ENCODE results near the gene ZNF605. TPM values are rescaled to one million over a fixed set of nuclear protein-coding genes. Genes with fewer than 3 reads are reported as not detected.
A peak's percentile ranks its signal among the peaks of the same experiment; 100 is the strongest.

Gene ZNF605
- total and polyA plus RNA-seq, 9 of the 15 experiments (the other 6 are each of a cell fraction or from before 2014, with no cell fraction given) = 0.45 to 1.1 (median 0.68) TPM

DNA sequence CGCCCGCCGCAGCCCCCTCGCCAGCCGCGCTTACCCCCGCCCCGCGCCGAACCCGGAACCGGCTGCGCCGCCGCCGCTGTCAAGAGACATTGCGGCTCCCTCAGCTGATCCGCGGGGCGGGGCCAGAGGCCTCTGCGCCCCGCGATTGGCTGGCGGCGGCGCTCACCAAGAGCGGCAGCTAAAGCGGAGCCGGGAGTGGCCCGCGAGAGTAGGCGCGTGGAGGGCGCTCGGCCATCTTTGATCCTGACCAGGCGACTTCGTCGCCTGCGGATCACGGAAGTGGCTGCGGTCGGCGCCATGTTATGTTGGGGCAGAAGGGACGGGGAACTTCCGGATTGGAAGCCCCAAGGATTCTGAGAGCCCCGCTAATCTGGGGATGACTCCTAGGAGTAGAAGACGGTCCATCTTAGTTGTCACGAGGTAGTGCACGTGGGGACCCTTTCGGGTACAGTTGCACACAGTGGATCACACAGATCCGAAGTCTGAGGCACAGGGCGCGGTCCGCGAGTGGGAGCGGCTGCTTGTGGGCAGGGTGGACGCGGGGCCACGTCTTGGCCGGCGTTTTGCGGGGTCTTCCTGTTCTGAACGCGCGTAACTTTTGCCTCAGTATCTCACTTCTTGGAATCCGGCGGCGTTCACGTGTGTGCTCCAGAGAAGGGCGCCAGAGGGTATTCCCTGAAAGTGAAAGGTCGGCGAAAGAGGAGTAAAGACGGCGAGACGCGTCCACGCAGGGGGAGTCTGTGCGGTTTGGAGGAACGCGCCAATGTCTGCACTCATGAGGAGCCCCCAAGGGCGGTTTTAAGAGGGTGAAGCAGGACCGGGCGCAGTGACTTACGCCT, 68.4 kb downstream of the ZNF605 start, which contains the start of gene CHFR (continued):
- TF ChIP-seq TOE1 (IDR thresholded peaks at IDR 0.05; ENCODE audit: borderline replicate concordance) (peak; percentile 71), TOE1 (CRISPR knock-in tag; IDR thresholded peaks at IDR 0.05; ENCODE audit: borderline replicate concordance, low read depth) (no peak; the same call in 1 of the 2 replicates), NFATC3 (IDR thresholded peaks at IDR 0.05) (no peak), CHD2 (IDR thresholded peaks at IDR 0.05; ENCODE audit: low read depth, low read length) (peak; percentile 92), POLR2A (conservative IDR thresholded peaks at IDR 0.05) (0 out of 2 replicates have a peak, but pooled peaks have one; percentile 45), ZC3H8 (IDR thresholded peaks at IDR 0.05) (no peak), FOXP1 (CRISPR knock-in tag; IDR thresholded peaks at IDR 0.05) (no peak), ELF1 (tag; IDR thresholded peaks at IDR 0.05) (peak; percentile 99), THAP7 (CRISPR knock-in tag; IDR thresholded peaks at IDR 0.05) (no peak), ZNF707 (CRISPR knock-in tag; conservative IDR thresholded peaks at IDR 0.05) (no peak), LCOR (CRISPR knock-in tag; IDR thresholded peaks at IDR 0.05) (peak; percentile 82), KAT7 (CRISPR knock-in tag; IDR thresholded peaks at IDR 0.05; ENCODE audit: borderline replicate concordance) (no peak), IFI16 (CRISPR knock-in tag; IDR thresholded peaks at IDR 0.05) (no peak), HLTF (IDR thresholded peaks at IDR 0.05) (peak; percentile 41; the same call in 1 of the 2 replicates), SETDB1 (IDR thresholded peaks at IDR 0.05; ENCODE audit: low read length) (no peak), MAFK (IDR thresholded peaks at IDR 0.05; ENCODE audit: low read length) (no peak), TCF7 (IDR thresholded peaks at IDR 0.05; ENCODE audit: borderline replicate concordance) (no peak), BDP1 (IDR thresholded peaks at IDR 0.05; ENCODE audit: insufficient read depth, insufficient read length) (no peak), NCOA1 (IDR thresholded peaks at IDR 0.05; ENCODE audit: low read depth) (no peak), TRIM24 (IDR thresholded peaks at IDR 0.05) (peak; percentile 26 to 57; a peak in 2 of 4 replicates), ATF6 (CRISPR knock-in tag; IDR thresholded peaks at IDR 0.05) (no peak), SRF (CRISPR knock-in tag; IDR thresholded peaks at IDR 0.05) (peak in 1 of 2 experiments; percentile 74; a peak in 1 of 4 replicates)
- TF ChIP-seq, protein P1, sequence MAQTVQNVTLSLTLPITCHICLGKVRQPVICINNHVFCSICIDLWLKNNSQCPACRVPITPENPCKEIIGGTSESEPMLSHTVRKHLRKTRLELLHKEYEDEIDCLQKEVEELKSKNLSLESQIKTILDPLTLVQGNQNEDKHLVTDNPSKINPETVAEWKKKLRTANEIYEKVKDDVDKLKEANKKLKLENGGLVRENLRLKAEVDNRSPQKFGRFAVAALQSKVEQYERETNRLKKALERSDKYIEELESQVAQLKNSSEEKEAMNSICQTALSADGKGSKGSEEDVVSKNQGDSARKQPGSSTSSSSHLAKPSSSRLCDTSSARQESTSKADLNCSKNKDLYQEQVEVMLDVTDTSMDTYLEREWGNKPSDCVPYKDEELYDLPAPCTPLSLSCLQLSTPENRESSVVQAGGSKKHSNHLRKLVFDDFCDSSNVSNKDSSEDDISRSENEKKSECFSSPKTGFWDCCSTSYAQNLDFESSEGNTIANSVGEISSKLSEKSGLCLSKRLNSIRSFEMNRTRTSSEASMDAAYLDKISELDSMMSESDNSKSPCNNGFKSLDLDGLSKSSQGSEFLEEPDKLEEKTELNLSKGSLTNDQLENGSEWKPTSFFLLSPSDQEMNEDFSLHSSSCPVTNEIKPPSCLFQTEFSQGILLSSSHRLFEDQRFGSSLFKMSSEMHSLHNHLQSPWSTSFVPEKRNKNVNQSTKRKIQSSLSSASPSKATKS (CRISPR knock-in tag; IDR thresholded peaks at IDR 0.05) = no peak
- TF ChIP-seq, protein P2, sequence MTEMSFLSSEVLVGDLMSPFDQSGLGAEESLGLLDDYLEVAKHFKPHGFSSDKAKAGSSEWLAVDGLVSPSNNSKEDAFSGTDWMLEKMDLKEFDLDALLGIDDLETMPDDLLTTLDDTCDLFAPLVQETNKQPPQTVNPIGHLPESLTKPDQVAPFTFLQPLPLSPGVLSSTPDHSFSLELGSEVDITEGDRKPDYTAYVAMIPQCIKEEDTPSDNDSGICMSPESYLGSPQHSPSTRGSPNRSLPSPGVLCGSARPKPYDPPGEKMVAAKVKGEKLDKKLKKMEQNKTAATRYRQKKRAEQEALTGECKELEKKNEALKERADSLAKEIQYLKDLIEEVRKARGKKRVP (CRISPR knock-in tag; IDR thresholded peaks at IDR 0.05) = no peak
- TF ChIP-seq, protein P3, sequence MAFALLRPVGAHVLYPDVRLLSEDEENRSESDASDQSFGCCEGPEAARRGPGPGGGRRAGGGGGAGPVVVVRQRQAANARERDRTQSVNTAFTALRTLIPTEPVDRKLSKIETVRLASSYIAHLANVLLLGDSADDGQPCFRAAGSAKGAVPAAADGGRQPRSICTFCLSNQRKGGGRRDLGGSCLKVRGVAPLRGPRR (CRISPR knock-in tag; IDR thresholded peaks at IDR 0.05) = peak; percentile 65; the same call in 1 of the 2 replicates
